GM13976 (cell line): ENCODE data around the gene KMT2B.

ENCODE experiments used
- DNase-seq: peaks from one replicate; pipeline ENCODE4 v3.0.0; 2012; ENCODE audit warnings: low spot score
- CTCF ChIP-seq: IDR thresholded peaks from 2 replicates; pipeline ENCODE4 v1.5.1; 2012; ENCODE audit warnings: borderline replicate concordance, mild to moderate bottlenecking; ENCODE audit not compliant: insufficient read depth; ENCODE audit errors: extremely low read depth, missing control alignments, control extremely low read depth
- in situ Hi-C: fragments of 300-500 bp; cut with MboI; formaldehyde crosslinking; loops from one replicate; pipeline ENCODE4 v1.12.0; 2022; ENCODE audit warnings: low sequenced_read_pairs, mixed read lengths, inconsistent platforms; ENCODE audit not compliant: unreplicated experiment

Gene KMT2B

GRCh38 chr19:35753634-35754369 is 36.0 kb downstream of the KMT2B start:
- TF ChIP-seq CTCF: no peak
- no peak for DNase-seq
- in situ Hi-C loops: no loop called here

- no peak for DNase-seq
- in situ Hi-C loops: no loop called here
- TF ChIP-seq CTCF: no peak
These were observed 36.7 kb downstream of the KMT2B start for GRCh38 chr19:35754370-35755130.

GRCh38 chr19:35755131-35755549 is 37.3 kb downstream of the KMT2B start:
- in situ Hi-C loops: no loop called here

GRCh38 chr19:35755550-35756376 is 38.0 kb downstream of the KMT2B start:
- no peak for DNase-seq
- no peak for TF ChIP-seq CTCF
- in situ Hi-C loops: no loop called here

More at GRCh38 chr19:35755131-35755549, 37.3 kb downstream of the KMT2B start:
- TF ChIP-seq CTCF: no peak
- no peak for DNase-seq

GRCh38 chr19:35756377-35757230 is 38.8 kb downstream of the KMT2B start, which contains the start of gene HSPB6:
Gene HSPB6, minus strand, starts transcription at chr19:35757029. Its CDS starts 21 bp downstream, at chr19:35757008.
- no peak for TF ChIP-seq CTCF
- no peak for DNase-seq
- in situ Hi-C loops: no loop called here
